Spleen (tissue), 11 donors: ENCODE data around the gene MPPED2. TPM values are rescaled to one million over a fixed set of nuclear protein-coding genes. Genes with fewer than 3 reads are reported as not detected.

Experiments used
- DNase-seq: peaks from one replicate; pipeline ENCODE4 v3.0.0-alpha.2; 2020
- H3K27ac ChIP-seq, 8 donors: fragments of 200-600 bp; sonication (generic) in 7 of 8; 1 replicate in 4 of 8; 2 replicates in 4 of 8; pipeline versions ENCODE4 v1.5.0 to v1.8.0; 2016 to 2021; ENCODE audit warnings: inconsistent platforms in 4 of 8, mild to moderate bottlenecking in 4 of 8, moderate library complexity in 1 of 8
- H3K27me3 ChIP-seq, 7 donors: fragments of 200-600 bp; sonication (generic) in 6 of 7; replicated peaks in 1 of 7; 1 replicate in 4 of 7; 2 replicates in 3 of 7; pipeline versions ENCODE4 v1.5.0 to v1.8.0; 2016 to 2021; ENCODE audit warnings: inconsistent platforms in 3 of 7, mild to moderate bottlenecking in 1 of 7
- H3K36me3 ChIP-seq, 6 donors: fragments of 200-600 bp; sonication (generic) in 5 of 6; 1 replicate in 4 of 6; 2 replicates in 2 of 6; pipeline versions ENCODE4 v1.5.0 to v1.8.0; 2016 to 2021; ENCODE audit warnings: inconsistent platforms in 2 of 6
- H3K4me1 ChIP-seq, 6 donors: fragments of 200-600 bp; sonication (generic) in 5 of 6; 1 replicate in 3 of 6; 2 replicates in 3 of 6; pipeline versions ENCODE4 v1.5.0 to v1.8.0; 2016 to 2021; ENCODE audit warnings: inconsistent platforms in 3 of 6
- H3K4me3 ChIP-seq, 8 donors: fragments of 200-600 bp; sonication (generic) in 7 of 8; 1 replicate in 4 of 8; 2 replicates in 4 of 8; pipeline versions ENCODE4 v1.5.0 to v1.8.0; 2016 to 2021; ENCODE audit warnings: inconsistent platforms in 4 of 8, mild to moderate bottlenecking in 4 of 8, moderate library complexity in 2 of 8
- H3K9me3 ChIP-seq, 8 donors: fragments of 200-600 bp; sonication (generic) in 7 of 8; 1 replicate in 4 of 8; 2 replicates in 4 of 8; pipeline versions ENCODE4 v1.5.0 to v1.8.0; 2016 to 2021; ENCODE audit warnings: inconsistent platforms in 4 of 8
- POLR2A ChIP-seq, 3 donors: fragments of 450-650 bp; IDR thresholded peaks; one replicate each; pipeline ENCODE4 v1.5.1; 2017; ENCODE audit warnings: antibody characterized with exemption in 3 of 3, mild to moderate bottlenecking in 1 of 3
- POLR2AphosphoS5 ChIP-seq, 3 donors: sonication (generic); formaldehyde crosslinking; IDR thresholded peaks; one replicate each; pipeline ENCODE4 v1.5.1; 2017; ENCODE audit warnings: antibody characterized with exemption in 3 of 3
- WGBS, 5 donors: extraction: QIAGEN DNeasy Blood & Tissue Kit in 3 of 5; methylation state at CpG; one replicate each; pipeline versions ENCODE4 v1.1.5 to v1.1.7; 2013 to 2018; 5-methylcytosine and 5-hydroxymethylcytosine counted together
- intact Hi-C: fragments of 100-400 bp; cut with DNase I; formaldehyde crosslinking; loops from one replicate; pipeline ENCODE4 v1.15.0; 2023; ENCODE audit warnings: low total_unique reads
- polyA plus RNA-seq, 3 donors: library from polyadenylated mRNA; stranded (reverse); fragments of 200-250 nt; gene quantifications; one replicate each; pipeline ENCODE4 v1.2.1, GENCODE V29; 2013
- total RNA-seq, 7 donors: library from RNA; depleted of rRNA in 3 of 7; stranded (reverse); fragments of >200 nt in 3 of 7; fragmentation: NEBNext Ultra II Directional in 4 of 7; extraction: Animal tissue kit (Norgen Biotek cat#: 25700) in 4 of 7; gene quantifications; one replicate each; pipeline versions ENCODE4 v1.1.0 to v1.2.1, GENCODE V29; 2016 to 2021
- TF ChIP-seq, protein P1 (sequence below), 11 experiments: fragments of 200-600 bp in 7 of 11; fragments of 450-650 bp in 4 of 11; sonication (generic) in 4 of 11; IDR thresholded peaks in 8 of 11; conservative IDR thresholded peaks in 3 of 11; 1 replicate in 7 of 11; 2 replicates in 4 of 11; pipeline versions ENCODE4 v1.4.0 to v1.8.0; 2016 to 2021; ENCODE audit warnings: antibody characterized with exemption in 11 of 11, inconsistent platforms in 4 of 11, mild to moderate bottlenecking in 1 of 11
- donor health status: healthy with polysubstance abuse.
- donor health status: DM: no; HTN: no; CAD: no; lungs with moderate emphysema.
- donor health status: DM: no; HTN: no; CAD: no.
- donor health status: Bipolar disorder and iron deficiency.
- donor health status: healthy.
- donor health status: DM: no; HTN: no; CAD: no.
- donor health status: DM: yes; HTN: yes; CAD: no.

MPPED2 gene
- total and polyA plus RNA-seq, 10 donors: 0.72 to 14.6 (median 5.2) TPM

- Histone ChIP-seq H3K4me1 (peaks cover 0 to 10% (median 0%) of the 10 kb centered on the region in 6 donors), H3K27ac (peak overlapping the region in 4 of 8 donors; percentile 48 to 61 (median 53)), H3K36me3 (no peaks in the 10 kb centered on the region), H3K9me3 (no peaks in the 10 kb centered on the region), H3K27me3 (no peaks in the 10 kb centered on the region), H3K4me3 (no peak overlapping the region)
- peak; percentile 67 for DNase-seq
- WGBS, 5 donors: 29 to 43% (median 33%) methylated on average over 3 of the region's 3 CpGs
- intact Hi-C loops: no loop called here
- TF ChIP-seq POLR2AphosphoS5 (IDR thresholded peaks at IDR 0.05): peak in 2 of 3 donors; percentile 58 to 64
- TF ChIP-seq, protein P1, sequence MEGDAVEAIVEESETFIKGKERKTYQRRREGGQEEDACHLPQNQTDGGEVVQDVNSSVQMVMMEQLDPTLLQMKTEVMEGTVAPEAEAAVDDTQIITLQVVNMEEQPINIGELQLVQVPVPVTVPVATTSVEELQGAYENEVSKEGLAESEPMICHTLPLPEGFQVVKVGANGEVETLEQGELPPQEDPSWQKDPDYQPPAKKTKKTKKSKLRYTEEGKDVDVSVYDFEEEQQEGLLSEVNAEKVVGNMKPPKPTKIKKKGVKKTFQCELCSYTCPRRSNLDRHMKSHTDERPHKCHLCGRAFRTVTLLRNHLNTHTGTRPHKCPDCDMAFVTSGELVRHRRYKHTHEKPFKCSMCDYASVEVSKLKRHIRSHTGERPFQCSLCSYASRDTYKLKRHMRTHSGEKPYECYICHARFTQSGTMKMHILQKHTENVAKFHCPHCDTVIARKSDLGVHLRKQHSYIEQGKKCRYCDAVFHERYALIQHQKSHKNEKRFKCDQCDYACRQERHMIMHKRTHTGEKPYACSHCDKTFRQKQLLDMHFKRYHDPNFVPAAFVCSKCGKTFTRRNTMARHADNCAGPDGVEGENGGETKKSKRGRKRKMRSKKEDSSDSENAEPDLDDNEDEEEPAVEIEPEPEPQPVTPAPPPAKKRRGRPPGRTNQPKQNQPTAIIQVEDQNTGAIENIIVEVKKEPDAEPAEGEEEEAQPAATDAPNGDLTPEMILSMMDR (IDR thresholded peaks at IDR 0.05 in 8 of 11, conservative IDR thresholded peaks at IDR 0.05 in 3 of 11): no peak
Observed at GRCh38 chr11:30487200-30487898, 98.8 kb downstream of the MPPED2 start.

- intact Hi-C loops: no loop called here
- TF ChIP-seq, protein P1 (IDR thresholded peaks at IDR 0.05 in 8 of 11, conservative IDR thresholded peaks at IDR 0.05 in 3 of 11): no peak
- TF ChIP-seq POLR2AphosphoS5 (IDR thresholded peaks at IDR 0.05): no peak
- TF ChIP-seq POLR2A (IDR thresholded peaks at IDR 0.05): no peak
- Histone ChIP-seq H3K36me3 (no peaks in the 10 kb centered on the region), H3K4me3 (no peak overlapping the region), H3K9me3 (no peaks in the 10 kb centered on the region), H3K27ac (no peak overlapping the region), H3K27me3 (no peaks in the 10 kb centered on the region), H3K4me1 (peaks cover 0 to 10% (median 0%) of the 10 kb centered on the region in 6 donors)
- no peak for DNase-seq
- WGBS, 5 donors: 76 to 96% (median 86%) methylated on average over 3 of the region's 3 CpGs
Observed at GRCh38 chr11:30485756-30486155, 100.4 kb downstream of the MPPED2 start.

- WGBS, 5 donors: 65 to 90% (median 79%) methylated on average over 3 of the region's 3 CpGs
- intact Hi-C loops: no loop called here
- TF ChIP-seq POLR2A (IDR thresholded peaks at IDR 0.05) (no peak), POLR2AphosphoS5 (IDR thresholded peaks at IDR 0.05) (no peak)
- TF ChIP-seq, protein P1 (IDR thresholded peaks at IDR 0.05 in 8 of 11, conservative IDR thresholded peaks at IDR 0.05 in 3 of 11): no peak
- Histone ChIP-seq H3K27ac (no peak overlapping the region), H3K27me3 (no peaks in the 10 kb centered on the region), H3K4me1 (peaks cover 0 to 10% (median 0%) of the 10 kb centered on the region in 6 donors), H3K4me3 (no peak overlapping the region), H3K9me3 (no peaks in the 10 kb centered on the region), H3K36me3 (no peaks in the 10 kb centered on the region)
- no peak for DNase-seq
Observed at GRCh38 chr11:30485222-30485621, 100.9 kb downstream of the MPPED2 start.

DNA sequence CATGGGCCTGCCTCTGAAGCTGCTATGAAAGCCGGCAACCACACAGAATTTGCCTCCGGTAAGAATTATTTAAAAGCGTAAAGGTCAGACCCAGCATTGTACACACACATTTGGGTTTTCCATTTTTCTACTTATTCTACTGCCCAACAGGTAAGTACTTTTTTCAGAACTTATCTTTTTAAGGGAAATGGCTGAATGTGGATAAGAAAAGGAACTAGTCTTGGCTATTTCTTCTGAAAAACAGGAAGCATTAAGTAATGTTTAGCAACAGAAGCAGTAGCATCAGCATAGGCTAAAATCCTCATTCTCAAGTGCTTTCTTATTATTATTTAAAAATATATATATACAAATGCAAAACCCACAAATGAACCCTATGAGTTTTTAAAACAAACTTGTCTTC is 103.1 kb downstream of the MPPED2 start:
- peak overlapping the region in 3 of 8 donors; percentile 9 to 28 (median 23) for H3K27ac ChIP-seq
- WGBS, 5 donors: 15 to 24% (median 21%) methylated on average over 3 of the region's 3 CpGs
- no peak for DNase-seq
- no peaks in the 10 kb centered on the region for H3K9me3 ChIP-seq
- TF ChIP-seq POLR2AphosphoS5 (IDR thresholded peaks at IDR 0.05) (no peak), POLR2A (IDR thresholded peaks at IDR 0.05) (no peak)
- TF ChIP-seq, protein P1 (IDR thresholded peaks at IDR 0.05 in 8 of 11, conservative IDR thresholded peaks at IDR 0.05 in 3 of 11): no peak
- H3K4me1 ChIP-seq: no peaks in the 10 kb centered on the region
- H3K4me3 ChIP-seq: no peak overlapping the region
- no peaks in the 10 kb centered on the region for H3K27me3 ChIP-seq
- no peaks in the 10 kb centered on the region for H3K36me3 ChIP-seq
- intact Hi-C loops: no loop called here
